OCI-LY1 (cell line): ENCODE data around the gene PCSK5.

Source experiments
- CTCF ChIP-seq: fragments of 200-600 bp; sonication (generic), shearing (Covaris generic); IDR thresholded peaks from 2 replicates; pipeline ENCODE4 v1.5.1; 2017; ENCODE audit warnings: mild to moderate bottlenecking, antibody characterized with exemption, low read length, moderate library complexity, mixed read lengths
- EZH2 ChIP-seq: fragments of 200-600 bp; sonication (generic), shearing (Covaris generic); IDR thresholded peaks from 2 replicates; pipeline ENCODE4 v1.8.0; 2017; ENCODE audit warnings: borderline replicate concordance, mixed run types, mild to moderate bottlenecking, antibody characterized with exemption, low read length, moderate library complexity, mixed read lengths

DNA sequence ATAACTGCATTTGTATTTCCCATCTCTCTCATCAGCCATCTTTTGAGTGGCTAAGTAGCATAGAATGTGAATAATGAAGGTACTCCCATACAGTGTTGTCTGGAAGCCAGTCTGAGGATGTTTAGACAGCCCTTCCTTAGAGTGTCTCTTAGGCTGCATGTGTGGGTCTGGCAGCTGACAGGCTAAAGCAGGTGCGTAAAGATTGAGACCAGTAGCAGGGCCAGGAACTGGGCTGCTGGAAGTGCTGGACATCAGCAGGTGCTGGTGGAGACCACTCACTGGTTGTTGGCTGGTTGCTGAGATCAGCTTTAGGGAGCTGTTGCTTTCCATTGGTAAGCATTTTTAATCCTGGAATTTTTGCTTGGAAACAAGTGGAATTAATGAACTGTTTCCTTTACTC is 197.5 kb downstream of the PCSK5 start:
- no peak for TF ChIP-seq EZH2
- TF ChIP-seq CTCF: no peak
